Epithelial cell of proximal tubule (primary cell): ENCODE data around the gene CAPNS1. TPM values are rescaled to one million over a fixed set of nuclear protein-coding genes. Genes with fewer than 3 reads are reported as not detected.

Experiments used
- DNase-seq: peaks from one replicate; pipeline ENCODE4 v3.0.0-alpha.2; 2011; ENCODE audit warnings: low read depth
- H3K4me3 ChIP-seq: 2 replicates; pipeline ENCODE4 v1.5.1; 2011; ENCODE audit warnings: low read depth, mild to moderate bottlenecking, low read length
- CTCF ChIP-seq: conservative IDR thresholded peaks from 2 replicates; pipeline ENCODE4 v1.5.1; 2012; ENCODE audit warnings: low read depth, mild to moderate bottlenecking, low read length
- total RNA-seq: library from RNA; depleted of rRNA; stranded (reverse); fragments of >200 nt; gene quantifications from 2 replicates; pipeline ENCODE4 v1.2.3, GENCODE V29; 2015

CAPNS1 gene
- total RNA-seq, 1 donor from 2014 or later = 267 TPM

DNA sequence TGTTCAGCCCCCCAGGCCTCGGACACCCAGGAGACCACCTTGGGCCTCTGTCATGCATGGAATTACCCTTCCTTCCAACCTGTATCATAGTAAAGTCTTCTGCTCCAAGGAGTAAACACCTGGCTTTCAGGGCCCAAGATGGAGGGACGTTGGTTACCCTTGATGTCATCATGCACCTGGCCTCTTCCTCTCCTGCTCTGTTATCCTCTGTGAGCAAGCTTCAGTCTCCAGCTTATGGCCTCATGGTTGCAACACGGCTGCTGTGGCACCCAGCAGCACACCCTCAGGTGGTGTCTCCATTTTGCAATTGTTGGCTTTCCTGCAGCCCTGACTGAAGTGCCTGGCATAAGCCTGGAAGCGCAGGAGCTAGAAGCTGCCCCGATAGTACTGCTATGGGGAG, 32.9 kb upstream of the CAPNS1 start:
- no peak for DNase-seq
- TF ChIP-seq CTCF = no peak

DNA sequence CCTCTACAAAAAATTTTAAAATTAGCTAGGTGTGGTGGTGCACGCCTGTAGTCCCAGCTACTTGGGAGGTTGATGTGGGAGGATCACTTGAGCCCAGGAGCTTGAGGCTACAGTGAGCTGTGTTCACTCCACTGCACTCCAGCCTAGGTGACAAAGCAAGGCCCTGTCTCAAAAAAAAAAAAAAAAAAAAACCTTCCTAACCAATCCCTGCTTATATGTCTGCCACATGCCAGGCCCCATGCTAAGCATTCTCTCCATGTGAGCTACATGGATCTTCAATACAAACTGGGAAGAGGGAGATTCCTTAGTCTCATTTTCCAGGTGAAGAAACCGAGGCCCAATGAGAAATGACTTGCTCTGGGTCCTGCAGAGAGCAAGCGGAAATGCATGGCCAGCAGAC, 31.2 kb upstream of the CAPNS1 start:
- no peak overlapping the region for H3K4me3 ChIP-seq
- no peak for TF ChIP-seq CTCF
- no peak for DNase-seq

More for the DNA sequence above, 32.9 kb upstream of the CAPNS1 start:
- no peak overlapping the region for H3K4me3 ChIP-seq

DNA sequence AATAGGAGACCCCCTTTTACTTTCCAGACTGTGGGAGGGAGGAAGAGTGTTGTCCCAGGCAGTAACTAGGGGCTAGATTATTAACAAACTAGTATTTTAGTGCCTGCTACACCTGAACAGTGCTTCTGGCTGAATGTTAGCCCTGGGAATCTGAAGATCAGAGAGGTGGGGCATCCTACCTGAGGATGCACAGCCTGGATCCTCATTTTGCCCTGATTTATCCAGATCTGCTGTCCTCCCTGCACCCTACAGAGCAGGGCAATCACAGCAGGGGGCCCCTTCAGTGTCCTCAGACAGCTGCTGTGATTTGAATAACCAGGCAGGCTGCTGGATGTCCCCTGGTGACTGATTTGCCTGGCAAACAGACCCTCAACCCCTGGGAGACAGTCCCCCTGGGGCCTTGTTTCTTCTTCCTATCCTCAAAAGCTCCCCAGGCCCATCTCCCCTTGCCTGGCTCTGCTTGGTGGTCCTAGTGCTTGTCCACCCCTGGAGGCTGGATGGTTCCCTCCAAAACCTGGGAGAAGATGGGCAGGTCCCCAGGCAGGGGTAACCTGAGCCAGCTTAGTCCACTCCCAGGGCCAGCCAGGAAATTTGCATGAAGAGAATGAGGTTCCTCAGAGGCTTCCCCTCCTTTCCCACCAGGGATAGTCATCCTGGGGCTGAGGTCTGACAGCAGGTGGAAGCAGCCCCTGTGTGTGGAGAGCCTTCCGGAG, 29.2 kb upstream of the CAPNS1 start, which contains the start of gene OVOL3:
OVOL3 (plus strand) TSS at position 657 of the 713 bp plus-strand sequence. CDS start 60 bp downstream, outside the sequence.
- DNase-seq = no peak
- no peak for TF ChIP-seq CTCF
- no peak within 1 kb of the TSS for H3K4me3 ChIP-seq

- no peak overlapping the region for H3K4me3 ChIP-seq
- TF ChIP-seq CTCF = no peak
- DNase-seq = no peak
Measured at GRCh38 chr19:36111200-36111539, 28.7 kb upstream of the CAPNS1 start.

DNA sequence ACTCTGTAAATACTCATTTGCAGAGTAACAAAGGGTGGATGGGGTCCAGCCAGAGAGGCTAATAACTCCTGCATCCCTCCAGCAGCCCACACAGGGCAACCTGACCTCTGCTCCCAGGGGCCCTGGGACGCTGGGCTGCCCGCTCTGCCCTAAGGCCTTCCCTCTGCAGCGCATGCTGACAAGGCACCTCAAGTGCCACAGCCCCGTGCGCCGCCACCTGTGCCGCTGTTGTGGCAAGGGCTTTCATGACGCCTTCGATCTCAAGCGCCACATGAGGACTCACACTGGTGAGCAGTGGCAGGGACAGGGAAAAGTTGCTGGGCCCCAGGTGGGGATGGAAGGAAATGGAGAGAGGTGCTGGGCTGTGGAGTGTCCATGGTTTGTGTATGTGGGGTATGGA, 27.2 kb upstream of the CAPNS1 start:
- no peak for TF ChIP-seq CTCF
- no peak overlapping the region for H3K4me3 ChIP-seq
- DNase-seq = no peak

GRCh38 chr19:36113425-36113824, 26.4 kb upstream of the CAPNS1 start:
- TF ChIP-seq CTCF = no peak
- no peak for DNase-seq
- peak overlapping the region; percentile 90 for H3K4me3 ChIP-seq
